ENCODE results near the gene CHRM2. TPM values are rescaled to one million over a fixed set of nuclear protein-coding genes. Genes with fewer than 3 reads are reported as not detected.

CHRM2 gene
- total RNA-seq, 1 donor from 2014 or later: 1.1 TPM

GRCh38 chr7:136942994-136943393, 74.5 kb downstream of the CHRM2 start:
- Histone ChIP-seq H3K27ac (no peak overlapping the region), H3K27me3 (no peaks in the 10 kb centered on the region), H3K4me1 (no peaks in the 10 kb centered on the region), H3K4me3 (no peak overlapping the region), H3K36me3 (no peaks in the 10 kb centered on the region), H3K9me3 (no peaks in the 10 kb centered on the region)
- TF ChIP-seq CTCF (IDR thresholded peaks at IDR 0.05): no peak
- intact Hi-C loops (cut with DNase I): no loop called here
- DNase-seq: no peak
- no peak for ATAC-seq

GRCh38 chr7:136947347-136947746, 78.9 kb downstream of the CHRM2 start:
- H3K4me1 ChIP-seq: no peaks in the 10 kb centered on the region
- ATAC-seq (no peak), DNase-seq (no peak)
- H3K36me3 ChIP-seq: no peaks in the 10 kb centered on the region
- H3K27ac ChIP-seq: no peak overlapping the region
- no peaks in the 10 kb centered on the region for H3K9me3 ChIP-seq
- H3K27me3 ChIP-seq: no peaks in the 10 kb centered on the region
- intact Hi-C loops (cut with DNase I): no loop called here
- H3K4me3 ChIP-seq: no peak overlapping the region
- no peak for TF ChIP-seq CTCF (IDR thresholded peaks at IDR 0.05)

- no peak for ATAC-seq
- intact Hi-C loops (cut with DNase I): no loop called here
- no peak for DNase-seq
- H3K36me3 ChIP-seq: no peaks in the 10 kb centered on the region
- H3K27ac ChIP-seq: no peak overlapping the region
- no peak for TF ChIP-seq CTCF (IDR thresholded peaks at IDR 0.05)
- no peaks in the 10 kb centered on the region for H3K4me1 ChIP-seq
- no peaks in the 10 kb centered on the region for H3K9me3 ChIP-seq
- H3K4me3 ChIP-seq: no peak overlapping the region
- H3K27me3 ChIP-seq: no peaks in the 10 kb centered on the region
These were observed 81.9 kb downstream of the CHRM2 start for GRCh38 chr7:136950331-136950730.

- no peak for TF ChIP-seq CTCF (IDR thresholded peaks at IDR 0.05)
- intact Hi-C loops (cut with DNase I): no loop called here
- no peak for ATAC-seq
- H3K4me1 ChIP-seq: no peaks in the 10 kb centered on the region
- no peak overlapping the region for H3K4me3 ChIP-seq
- no peaks in the 10 kb centered on the region for H3K36me3 ChIP-seq
- H3K27ac ChIP-seq: no peak overlapping the region
- no peaks in the 10 kb centered on the region for H3K27me3 ChIP-seq
- H3K9me3 ChIP-seq: no peaks in the 10 kb centered on the region
- no peak for DNase-seq
These were observed 84.9 kb downstream of the CHRM2 start for GRCh38 chr7:136953386-136953785.

GRCh38 chr7:136956232-136956631, 87.8 kb downstream of the CHRM2 start:
- H3K9me3 ChIP-seq: no peaks in the 10 kb centered on the region
- H3K4me1 ChIP-seq: no peaks in the 10 kb centered on the region
- intact Hi-C loops (cut with DNase I): no loop called here
- no peaks in the 10 kb centered on the region for H3K36me3 ChIP-seq
- DNase-seq: no peak
- no peaks in the 10 kb centered on the region for H3K27me3 ChIP-seq
- no peak overlapping the region for H3K4me3 ChIP-seq
- no peak overlapping the region for H3K27ac ChIP-seq
- no peak for ATAC-seq
- no peak for TF ChIP-seq CTCF (IDR thresholded peaks at IDR 0.05)

- no peak for TF ChIP-seq CTCF (IDR thresholded peaks at IDR 0.05)
- no peaks in the 10 kb centered on the region for H3K27me3 ChIP-seq
- H3K36me3 ChIP-seq: no peaks in the 10 kb centered on the region
- DNase-seq: no peak
- no peak for ATAC-seq
- no peaks in the 10 kb centered on the region for H3K4me1 ChIP-seq
- H3K27ac ChIP-seq: no peak overlapping the region
- H3K4me3 ChIP-seq: no peak overlapping the region
- no peaks in the 10 kb centered on the region for H3K9me3 ChIP-seq
- intact Hi-C loops (cut with DNase I): no loop called here
These were observed 88.2 kb downstream of the CHRM2 start for GRCh38 chr7:136956671-136957070.

Measured in upper lobe of right lung (tissue), 1 donor.